Measurements from ENCODE around the gene INAVA.

Gene INAVA

DNA sequence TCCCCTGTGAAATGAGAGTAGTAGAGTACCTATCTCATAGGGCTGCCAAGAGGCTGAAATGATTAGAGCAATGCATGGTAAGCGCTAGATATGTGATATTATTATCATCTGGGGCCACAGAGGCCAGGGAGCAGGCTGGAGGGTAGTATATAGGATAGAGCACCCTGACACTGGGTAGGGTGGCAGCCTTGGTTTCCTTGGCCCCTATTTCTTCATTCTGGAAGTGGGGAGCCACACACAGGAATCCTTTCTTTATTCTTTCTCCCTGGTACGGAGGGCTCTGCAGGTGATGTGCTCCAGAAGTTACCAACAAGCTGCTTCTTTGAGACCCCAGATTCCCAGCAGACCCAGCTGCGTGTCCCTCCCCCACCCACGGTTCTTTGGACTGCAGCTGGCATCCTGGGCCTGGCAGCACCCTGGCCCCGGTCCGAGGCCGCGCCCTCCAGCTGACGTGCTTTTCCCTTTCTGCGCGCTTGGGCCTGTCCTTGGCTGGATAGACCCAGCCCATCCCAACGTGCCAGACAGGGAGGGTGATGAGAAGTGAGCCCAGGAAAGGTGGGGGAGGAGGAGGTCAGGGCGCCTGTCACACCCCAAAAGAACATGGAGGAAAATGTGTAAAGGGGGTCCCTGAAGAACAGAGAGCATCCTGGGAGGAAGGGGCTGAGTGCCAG lies 18.2 kb downstream of the INAVA start:
- TF ChIP-seq TEAD4 (IDR thresholded peaks at IDR 0.05) = no peak
- no peak for TF ChIP-seq TAF1 (IDR thresholded peaks at IDR 0.05; ENCODE audit: low read depth)
- no peak for TF ChIP-seq CREB1 (IDR thresholded peaks at IDR 0.05; ENCODE audit: low read depth)
- TF ChIP-seq, protein P1, sequence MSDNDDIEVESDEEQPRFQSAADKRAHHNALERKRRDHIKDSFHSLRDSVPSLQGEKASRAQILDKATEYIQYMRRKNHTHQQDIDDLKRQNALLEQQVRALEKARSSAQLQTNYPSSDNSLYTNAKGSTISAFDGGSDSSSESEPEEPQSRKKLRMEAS (IDR thresholded peaks at IDR 0.05) = no peak
- TF ChIP-seq EGR1 (IDR thresholded peaks at IDR 0.05) = no peak
- no peak for TF ChIP-seq EP300 (IDR thresholded peaks at IDR 0.05; ENCODE audit: borderline replicate concordance)
- no peak for TF ChIP-seq NFIC (IDR thresholded peaks at IDR 0.05)
- TF ChIP-seq YY1 (IDR thresholded peaks at IDR 0.05; ENCODE audit: low read depth) = no peak
- TF ChIP-seq ZBTB7A (IDR thresholded peaks at IDR 0.05; ENCODE audit: low read depth) = no peak
- TF ChIP-seq, protein P2, sequence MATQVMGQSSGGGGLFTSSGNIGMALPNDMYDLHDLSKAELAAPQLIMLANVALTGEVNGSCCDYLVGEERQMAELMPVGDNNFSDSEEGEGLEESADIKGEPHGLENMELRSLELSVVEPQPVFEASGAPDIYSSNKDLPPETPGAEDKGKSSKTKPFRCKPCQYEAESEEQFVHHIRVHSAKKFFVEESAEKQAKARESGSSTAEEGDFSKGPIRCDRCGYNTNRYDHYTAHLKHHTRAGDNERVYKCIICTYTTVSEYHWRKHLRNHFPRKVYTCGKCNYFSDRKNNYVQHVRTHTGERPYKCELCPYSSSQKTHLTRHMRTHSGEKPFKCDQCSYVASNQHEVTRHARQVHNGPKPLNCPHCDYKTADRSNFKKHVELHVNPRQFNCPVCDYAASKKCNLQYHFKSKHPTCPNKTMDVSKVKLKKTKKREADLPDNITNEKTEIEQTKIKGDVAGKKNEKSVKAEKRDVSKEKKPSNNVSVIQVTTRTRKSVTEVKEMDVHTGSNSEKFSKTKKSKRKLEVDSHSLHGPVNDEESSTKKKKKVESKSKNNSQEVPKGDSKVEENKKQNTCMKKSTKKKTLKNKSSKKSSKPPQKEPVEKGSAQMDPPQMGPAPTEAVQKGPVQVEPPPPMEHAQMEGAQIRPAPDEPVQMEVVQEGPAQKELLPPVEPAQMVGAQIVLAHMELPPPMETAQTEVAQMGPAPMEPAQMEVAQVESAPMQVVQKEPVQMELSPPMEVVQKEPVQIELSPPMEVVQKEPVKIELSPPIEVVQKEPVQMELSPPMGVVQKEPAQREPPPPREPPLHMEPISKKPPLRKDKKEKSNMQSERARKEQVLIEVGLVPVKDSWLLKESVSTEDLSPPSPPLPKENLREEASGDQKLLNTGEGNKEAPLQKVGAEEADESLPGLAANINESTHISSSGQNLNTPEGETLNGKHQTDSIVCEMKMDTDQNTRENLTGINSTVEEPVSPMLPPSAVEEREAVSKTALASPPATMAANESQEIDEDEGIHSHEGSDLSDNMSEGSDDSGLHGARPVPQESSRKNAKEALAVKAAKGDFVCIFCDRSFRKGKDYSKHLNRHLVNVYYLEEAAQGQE (IDR thresholded peaks at IDR 0.05; ENCODE audit: low read depth) = no peak
- TF ChIP-seq FOXM1 (IDR thresholded peaks at IDR 0.05; ENCODE audit: borderline replicate concordance, low read depth) = no peak
- TF ChIP-seq RAD21 (IDR thresholded peaks at IDR 0.05; ENCODE audit: low read depth) = no peak
- TF ChIP-seq TCF12 (IDR thresholded peaks at IDR 0.05; ENCODE audit: low read depth) = no peak
- TF ChIP-seq USF1 (IDR thresholded peaks at IDR 0.05) = no peak
- no peak for TF ChIP-seq CEBPB (IDR thresholded peaks at IDR 0.05)

- no peak for TF ChIP-seq ZBTB7A (IDR thresholded peaks at IDR 0.05; ENCODE audit: low read depth)
- no peak for TF ChIP-seq YY1 (IDR thresholded peaks at IDR 0.05; ENCODE audit: low read depth)
- no peak for TF ChIP-seq NFIC (IDR thresholded peaks at IDR 0.05)
- TF ChIP-seq FOXM1 (IDR thresholded peaks at IDR 0.05; ENCODE audit: borderline replicate concordance, low read depth) = no peak
- TF ChIP-seq TEAD4 (IDR thresholded peaks at IDR 0.05) = no peak
- TF ChIP-seq EP300 (IDR thresholded peaks at IDR 0.05; ENCODE audit: borderline replicate concordance) = no peak
- TF ChIP-seq TCF12 (IDR thresholded peaks at IDR 0.05; ENCODE audit: low read depth) = no peak
- TF ChIP-seq, protein P1 (IDR thresholded peaks at IDR 0.05) = no peak
- TF ChIP-seq RAD21 (IDR thresholded peaks at IDR 0.05; ENCODE audit: low read depth) = no peak
- no peak for TF ChIP-seq CEBPB (IDR thresholded peaks at IDR 0.05)
- TF ChIP-seq, protein P2 (IDR thresholded peaks at IDR 0.05; ENCODE audit: low read depth) = no peak
These were observed 21.5 kb downstream of the INAVA start for GRCh38 chr1:200916152-200916551.

- no peak for TF ChIP-seq USF1 (IDR thresholded peaks at IDR 0.05)
- TF ChIP-seq, protein P1 (IDR thresholded peaks at IDR 0.05) = no peak
- no peak for TF ChIP-seq ZBTB7A (IDR thresholded peaks at IDR 0.05; ENCODE audit: low read depth)
- no peak for TF ChIP-seq NFIC (IDR thresholded peaks at IDR 0.05)
- no peak for TF ChIP-seq FOXM1 (IDR thresholded peaks at IDR 0.05; ENCODE audit: borderline replicate concordance, low read depth)
- no peak for TF ChIP-seq EP300 (IDR thresholded peaks at IDR 0.05; ENCODE audit: borderline replicate concordance)
- no peak for TF ChIP-seq TEAD4 (IDR thresholded peaks at IDR 0.05)
- no peak for TF ChIP-seq YY1 (IDR thresholded peaks at IDR 0.05; ENCODE audit: low read depth)
- no peak for TF ChIP-seq TAF1 (IDR thresholded peaks at IDR 0.05; ENCODE audit: low read depth)
- no peak for TF ChIP-seq EGR1 (IDR thresholded peaks at IDR 0.05)
- no peak for TF ChIP-seq CEBPB (IDR thresholded peaks at IDR 0.05)
- TF ChIP-seq TCF12 (IDR thresholded peaks at IDR 0.05; ENCODE audit: low read depth) = no peak
- TF ChIP-seq, protein P2 (IDR thresholded peaks at IDR 0.05; ENCODE audit: low read depth) = no peak
- TF ChIP-seq RAD21 (IDR thresholded peaks at IDR 0.05; ENCODE audit: low read depth) = no peak
- TF ChIP-seq CREB1 (IDR thresholded peaks at IDR 0.05; ENCODE audit: low read depth) = no peak
These were observed 22.0 kb downstream of the INAVA start for GRCh38 chr1:200916681-200917080.
